Measurements from ENCODE around the gene ALDH3A2.
"Not testable (repeated sequence)": the region's sequence is repeated elsewhere in the genome, so short reads cannot be mapped to it uniquely, and the experiment has no call there.

Gene ALDH3A2

GRCh38 chr17:19650826-19651225 is 2.3 kb downstream of the ALDH3A2 start:
- DNase-seq (ENCODE audit: low read depth), result no peak

GRCh38 chr17:19651451-19652238 is 3.1 kb downstream of the ALDH3A2 start:
- DNase-seq (ENCODE audit: low read depth), result no peak

GRCh38 chr17:19652595-19652994 is 4.0 kb downstream of the ALDH3A2 start:
- no peak for DNase-seq (ENCODE audit: low read depth)

GRCh38 chr17:19654342-19654886 is 5.9 kb downstream of the ALDH3A2 start:
- no peak for DNase-seq (ENCODE audit: low read depth)

- no peak for DNase-seq (ENCODE audit: low read depth)
These were observed 6.3 kb downstream of the ALDH3A2 start for GRCh38 chr17:19654896-19655295.

GRCh38 chr17:19656336-19656735 is 7.8 kb downstream of the ALDH3A2 start:
- no peak for DNase-seq (ENCODE audit: low read depth)

- no peak for DNase-seq (ENCODE audit: low read depth)
These were observed 8.5 kb downstream of the ALDH3A2 start for GRCh38 chr17:19656851-19657581.

- no peak for DNase-seq (ENCODE audit: low read depth)
These were observed 11.0 kb downstream of the ALDH3A2 start for GRCh38 chr17:19659366-19660177.

- no peak for DNase-seq (ENCODE audit: low read depth)
These were observed 11.8 kb downstream of the ALDH3A2 start for GRCh38 chr17:19660219-19660870.

- no peak for DNase-seq (ENCODE audit: low read depth)
These were observed 12.6 kb downstream of the ALDH3A2 start for GRCh38 chr17:19661121-19661520.

GRCh38 chr17:19663097-19663496 is 14.5 kb downstream of the ALDH3A2 start:
- no peak for DNase-seq (ENCODE audit: low read depth)

- no peak for DNase-seq (ENCODE audit: low read depth)
These were observed 15.7 kb downstream of the ALDH3A2 start for GRCh38 chr17:19664136-19664820.

- DNase-seq (ENCODE audit: low read depth), result no peak
These were observed 16.2 kb downstream of the ALDH3A2 start for GRCh38 chr17:19664821-19665181.

GRCh38 chr17:19669680-19670079 is 21.1 kb downstream of the ALDH3A2 start:
- not testable (repeated sequence) for DNase-seq (ENCODE audit: low read depth)

GRCh38 chr17:19670908-19671307 is 22.4 kb downstream of the ALDH3A2 start:
- no peak for DNase-seq (ENCODE audit: low read depth)

GRCh38 chr17:19671433-19671832 is 22.9 kb downstream of the ALDH3A2 start:
- DNase-seq (ENCODE audit: low read depth), result no peak

- DNase-seq (ENCODE audit: low read depth), result no peak
These were observed 23.6 kb downstream of the ALDH3A2 start for GRCh38 chr17:19672009-19672750.

GRCh38 chr17:19673623-19674022 is 25.1 kb downstream of the ALDH3A2 start:
- DNase-seq (ENCODE audit: low read depth), result no peak

- no peak for DNase-seq (ENCODE audit: low read depth)
These were observed 28.3 kb downstream of the ALDH3A2 start for GRCh38 chr17:19676896-19677295.

- no peak for DNase-seq (ENCODE audit: low read depth)
These were observed 29.3 kb downstream of the ALDH3A2 start for GRCh38 chr17:19677736-19678379.
